GM12872 (cell line): ENCODE data around the gene GALNT10.

Source experiments
- TF ChIP-seq, protein P1 (sequence below): IDR thresholded peaks from 3 replicates; pipeline ENCODE4 v1.5.1; 2011; ENCODE audit warnings: low read depth, mild to moderate bottlenecking, low read length, moderate library complexity; ENCODE audit not compliant: insufficient read depth

GALNT10 gene

GRCh38 chr5:154344461-154344860, 153.9 kb downstream of the GALNT10 start:
- TF ChIP-seq, protein P1, sequence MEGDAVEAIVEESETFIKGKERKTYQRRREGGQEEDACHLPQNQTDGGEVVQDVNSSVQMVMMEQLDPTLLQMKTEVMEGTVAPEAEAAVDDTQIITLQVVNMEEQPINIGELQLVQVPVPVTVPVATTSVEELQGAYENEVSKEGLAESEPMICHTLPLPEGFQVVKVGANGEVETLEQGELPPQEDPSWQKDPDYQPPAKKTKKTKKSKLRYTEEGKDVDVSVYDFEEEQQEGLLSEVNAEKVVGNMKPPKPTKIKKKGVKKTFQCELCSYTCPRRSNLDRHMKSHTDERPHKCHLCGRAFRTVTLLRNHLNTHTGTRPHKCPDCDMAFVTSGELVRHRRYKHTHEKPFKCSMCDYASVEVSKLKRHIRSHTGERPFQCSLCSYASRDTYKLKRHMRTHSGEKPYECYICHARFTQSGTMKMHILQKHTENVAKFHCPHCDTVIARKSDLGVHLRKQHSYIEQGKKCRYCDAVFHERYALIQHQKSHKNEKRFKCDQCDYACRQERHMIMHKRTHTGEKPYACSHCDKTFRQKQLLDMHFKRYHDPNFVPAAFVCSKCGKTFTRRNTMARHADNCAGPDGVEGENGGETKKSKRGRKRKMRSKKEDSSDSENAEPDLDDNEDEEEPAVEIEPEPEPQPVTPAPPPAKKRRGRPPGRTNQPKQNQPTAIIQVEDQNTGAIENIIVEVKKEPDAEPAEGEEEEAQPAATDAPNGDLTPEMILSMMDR: no peak

DNA sequence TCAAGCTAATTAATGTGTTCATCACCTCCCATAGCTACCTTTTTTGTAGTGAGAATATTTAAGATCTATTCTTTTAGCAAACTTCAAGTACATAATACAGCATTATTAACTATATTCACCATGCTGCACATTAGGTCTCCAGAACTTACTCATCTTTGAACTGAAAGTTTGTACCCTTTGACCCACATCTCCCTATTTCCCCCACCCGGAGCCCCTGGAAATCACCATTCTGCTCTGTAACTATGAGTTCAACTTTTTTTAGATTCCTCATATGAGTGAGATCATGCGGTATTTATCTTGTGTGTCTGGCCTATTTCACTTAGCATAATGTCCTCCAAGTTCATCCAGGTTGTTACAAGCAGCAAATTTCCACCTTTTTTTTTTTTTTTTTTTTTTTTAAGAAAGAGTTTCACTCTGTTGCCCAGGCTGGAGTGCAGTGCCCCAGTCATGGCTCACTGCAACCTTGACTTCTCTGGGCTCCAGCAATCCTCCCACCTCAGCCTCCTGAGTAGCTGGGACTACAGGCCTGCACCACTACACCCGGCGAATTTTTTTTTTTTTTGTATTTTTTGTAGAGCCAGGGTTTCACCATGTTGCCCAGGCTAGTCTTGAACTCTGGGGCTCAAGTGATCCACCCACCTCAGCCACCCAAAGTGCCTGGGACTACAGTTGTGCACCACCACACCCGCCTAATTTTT, 154.9 kb downstream of the GALNT10 start:
- TF ChIP-seq, protein P1: no peak

- TF ChIP-seq, protein P1: no peak
Measured at GRCh38 chr5:154346427-154346826, 155.9 kb downstream of the GALNT10 start.

GRCh38 chr5:154349626-154350264, 159.2 kb downstream of the GALNT10 start:
- TF ChIP-seq, protein P1: no peak

DNA sequence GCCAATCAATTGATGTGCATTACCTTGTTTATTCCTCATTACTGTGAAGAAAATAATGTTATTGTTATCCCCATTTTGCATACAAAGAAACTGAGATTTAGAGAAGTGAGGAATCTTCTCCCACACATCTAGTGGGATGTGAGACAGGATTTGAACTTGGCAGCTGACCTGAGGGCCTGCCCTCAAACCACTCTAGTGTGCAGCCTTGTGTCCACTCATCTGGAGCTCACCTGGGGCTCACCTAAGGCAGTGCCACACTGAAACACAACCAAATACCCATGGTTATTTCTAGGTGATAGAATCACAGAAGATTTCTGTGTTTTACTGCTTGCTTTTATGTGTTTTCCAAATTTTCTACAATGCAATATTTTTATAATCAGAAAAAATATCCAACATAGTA, 160.6 kb downstream of the GALNT10 start:
- TF ChIP-seq, protein P1: no peak

DNA sequence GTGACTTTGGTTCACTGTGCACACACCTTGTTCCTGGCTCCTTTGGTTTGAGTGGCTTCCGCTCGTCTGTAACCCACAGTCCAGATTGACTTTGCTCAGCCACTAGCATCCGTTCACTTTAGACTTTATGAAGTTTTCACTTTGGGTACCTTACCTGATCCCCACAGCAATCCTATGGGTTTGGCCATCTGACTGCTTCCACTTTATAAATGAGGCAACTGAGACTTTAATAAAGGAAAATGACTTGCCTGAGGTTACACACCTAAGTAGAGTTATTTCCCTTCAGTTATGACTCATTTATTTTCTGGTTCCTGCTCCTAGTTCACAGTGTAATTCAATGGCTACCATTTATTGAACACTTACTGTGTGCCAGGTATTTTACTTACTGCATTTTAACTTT, 161.0 kb downstream of the GALNT10 start:
- TF ChIP-seq, protein P1: no peak

GRCh38 chr5:154352960-154353548, 162.5 kb downstream of the GALNT10 start:
- TF ChIP-seq, protein P1: no peak
